Activated gamma-delta T cell treated with Interleukin-2 at 50 U/mL for 16 hours (primary cell): Measurements from ENCODE around the gene TAS2R41.
"Not testable (repeated sequence)": the region's sequence is repeated elsewhere in the genome, so short reads cannot be mapped to it uniquely, and the experiment has no call there.

ENCODE experiments used
- DNase-seq: peaks from one replicate; pipeline ENCODE4 v3.0.0-alpha.2; 2020

Gene TAS2R41

GRCh38 chr7:143456992-143457793 is 20.5 kb upstream of the TAS2R41 start:
- DNase-seq, result no peak

DNA sequence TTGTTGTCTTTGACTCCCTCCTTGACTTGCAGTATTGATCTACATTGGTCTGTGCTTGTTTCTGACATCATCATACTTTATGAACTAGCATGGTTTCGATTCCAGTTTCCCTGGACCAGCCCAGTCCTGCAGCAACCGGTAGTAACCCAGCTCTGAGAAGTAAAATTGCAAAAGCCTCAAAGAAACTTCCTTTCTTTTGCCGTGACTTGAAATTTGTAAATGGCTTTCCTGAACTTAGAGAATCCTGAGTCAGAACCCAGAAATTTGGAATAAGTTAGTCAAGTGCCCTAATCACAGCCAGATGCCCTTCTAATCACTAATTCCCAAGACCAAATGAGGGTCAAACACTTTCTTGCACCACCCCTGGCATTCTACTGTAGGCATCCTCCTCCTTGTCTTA is 19.4 kb upstream of the TAS2R41 start:
- DNase-seq, result no peak

GRCh38 chr7:143458681-143459080 is 19.0 kb upstream of the TAS2R41 start:
- DNase-seq, result no peak

GRCh38 chr7:143459359-143459758 is 18.3 kb upstream of the TAS2R41 start:
- DNase-seq, result no peak

DNA sequence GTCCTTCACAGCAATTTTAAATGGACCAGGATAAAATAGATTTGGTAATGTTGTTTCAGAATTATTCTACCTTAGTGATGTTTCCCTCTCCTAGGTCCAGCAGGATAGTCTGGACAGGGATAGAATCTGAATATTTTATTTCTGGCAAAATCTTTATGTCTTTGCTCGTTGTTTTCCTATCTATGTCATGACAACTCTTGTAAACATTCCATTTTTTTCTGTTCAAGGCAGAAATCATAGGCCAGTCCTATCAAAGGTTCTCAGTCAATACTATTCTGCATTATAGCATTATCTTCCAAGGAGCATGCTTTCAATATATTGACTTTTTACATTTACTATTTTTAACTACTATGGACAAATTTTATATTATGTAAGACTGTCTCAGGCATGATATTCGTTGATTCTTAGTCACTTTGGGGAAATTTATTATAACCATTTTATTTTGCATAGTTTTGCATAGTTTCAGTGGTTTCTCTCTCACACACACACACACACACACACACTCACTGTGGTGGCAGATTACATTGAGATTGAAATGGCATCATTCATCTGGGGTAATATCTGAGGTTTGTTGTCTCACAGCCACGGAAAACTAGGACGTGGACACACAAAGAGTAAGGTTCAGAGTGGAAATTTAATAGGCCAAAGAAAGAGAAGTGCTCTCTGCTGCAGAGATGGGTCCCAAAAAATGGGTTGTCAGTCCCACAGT is 17.2 kb upstream of the TAS2R41 start:
- DNase-seq, result no peak

DNA sequence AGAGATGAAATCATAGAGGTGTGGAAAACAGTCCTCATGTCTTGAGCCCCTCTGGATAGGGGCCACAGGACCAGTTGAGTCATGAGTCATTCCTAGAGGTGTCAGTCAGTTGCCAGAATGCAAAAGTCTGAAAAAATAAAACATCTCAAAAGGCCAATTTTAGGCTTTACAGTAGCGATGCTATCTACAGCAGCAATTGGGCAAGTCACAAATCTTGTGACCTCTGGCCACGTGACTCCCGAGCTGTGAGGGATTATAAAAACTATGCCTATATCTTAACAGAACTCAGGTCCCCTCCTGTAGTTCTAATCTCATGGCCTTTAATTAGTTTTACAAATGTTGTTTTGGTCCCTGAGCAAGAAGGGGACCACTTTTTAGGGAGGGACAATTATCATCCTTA is 15.6 kb upstream of the TAS2R41 start:
- DNase-seq, result no peak

- no peak for DNase-seq
These were observed 14.1 kb upstream of the TAS2R41 start for GRCh38 chr7:143463556-143463955.

DNA sequence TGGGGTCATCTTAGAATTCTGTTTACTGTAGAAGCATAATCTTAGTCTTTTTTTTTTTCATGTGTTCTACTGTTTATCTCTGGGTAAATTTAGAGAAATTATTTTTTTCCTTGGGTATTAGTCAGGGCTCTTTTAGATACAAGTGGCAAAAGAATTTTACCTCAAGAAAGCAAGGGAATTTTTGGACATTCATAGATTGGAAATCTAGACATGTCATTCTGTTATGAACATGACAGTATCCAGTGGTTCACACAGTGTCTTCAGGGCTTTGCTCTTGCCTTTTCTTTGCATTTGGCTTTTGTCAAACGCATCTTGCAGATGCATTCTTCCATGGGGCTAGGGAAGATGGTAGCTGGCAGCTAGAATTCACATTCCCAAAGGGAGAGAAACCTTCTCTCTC is 13.7 kb upstream of the TAS2R41 start:
- no peak for DNase-seq

GRCh38 chr7:143467724-143468123 is 9.9 kb upstream of the TAS2R41 start:
- DNase-seq, result no peak

- not testable (repeated sequence) for DNase-seq
These were observed 5.5 kb upstream of the TAS2R41 start for GRCh38 chr7:143472071-143472689.

- no peak for DNase-seq
These were observed 1.5 kb downstream of the TAS2R41 start for GRCh38 chr7:143479055-143479766.

GRCh38 chr7:143480501-143480900 is 2.8 kb downstream of the TAS2R41 start:
- no peak for DNase-seq

DNA sequence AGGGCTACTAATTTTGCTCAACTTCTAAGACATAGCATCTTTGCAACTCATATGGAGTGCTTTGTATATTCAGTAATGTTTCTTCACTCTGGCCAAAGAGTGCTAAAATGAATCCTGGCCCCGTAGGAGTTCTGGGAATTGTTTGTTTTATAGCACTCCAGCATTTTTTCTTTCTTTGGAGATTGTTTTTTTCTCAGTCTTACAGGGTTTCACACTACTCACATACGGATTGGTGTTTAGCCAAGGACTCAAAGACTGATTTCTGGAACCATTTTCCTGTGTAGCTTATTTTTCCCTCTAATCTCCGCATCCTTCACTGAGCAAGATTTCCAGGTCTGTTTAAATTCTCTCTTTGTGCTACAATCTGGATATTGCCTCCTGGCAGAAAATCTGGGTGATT is 6.4 kb downstream of the TAS2R41 start:
- DNase-seq, result no peak

- DNase-seq, result no peak
These were observed 7.4 kb downstream of the TAS2R41 start for GRCh38 chr7:143485094-143485493.

- no peak for DNase-seq
These were observed 7.8 kb downstream of the TAS2R41 start for GRCh38 chr7:143485500-143485899.

GRCh38 chr7:143486266-143486665 is 8.6 kb downstream of the TAS2R41 start:
- DNase-seq, result not testable (repeated sequence)

GRCh38 chr7:143487061-143487460 is 9.4 kb downstream of the TAS2R41 start:
- no peak for DNase-seq

DNA sequence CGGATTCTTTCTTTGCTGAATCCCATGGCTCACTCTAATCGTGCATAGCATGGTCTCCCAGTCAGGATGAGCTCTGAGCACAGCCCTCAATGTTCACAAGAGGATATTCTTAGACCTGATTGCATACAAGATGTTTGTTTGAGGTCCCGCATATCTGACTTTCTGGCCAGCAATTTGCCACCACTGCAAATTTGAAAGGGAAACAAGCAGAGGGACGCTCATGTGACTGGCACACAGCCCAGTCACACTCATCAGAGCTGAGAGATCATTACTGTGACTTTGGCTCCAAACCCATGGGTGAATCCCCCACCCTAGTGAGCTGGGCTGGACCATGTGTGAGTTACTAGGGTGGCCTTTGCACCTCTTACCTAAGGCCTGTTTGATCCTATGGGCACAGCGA is 9.9 kb downstream of the TAS2R41 start:
- no peak for DNase-seq

DNA sequence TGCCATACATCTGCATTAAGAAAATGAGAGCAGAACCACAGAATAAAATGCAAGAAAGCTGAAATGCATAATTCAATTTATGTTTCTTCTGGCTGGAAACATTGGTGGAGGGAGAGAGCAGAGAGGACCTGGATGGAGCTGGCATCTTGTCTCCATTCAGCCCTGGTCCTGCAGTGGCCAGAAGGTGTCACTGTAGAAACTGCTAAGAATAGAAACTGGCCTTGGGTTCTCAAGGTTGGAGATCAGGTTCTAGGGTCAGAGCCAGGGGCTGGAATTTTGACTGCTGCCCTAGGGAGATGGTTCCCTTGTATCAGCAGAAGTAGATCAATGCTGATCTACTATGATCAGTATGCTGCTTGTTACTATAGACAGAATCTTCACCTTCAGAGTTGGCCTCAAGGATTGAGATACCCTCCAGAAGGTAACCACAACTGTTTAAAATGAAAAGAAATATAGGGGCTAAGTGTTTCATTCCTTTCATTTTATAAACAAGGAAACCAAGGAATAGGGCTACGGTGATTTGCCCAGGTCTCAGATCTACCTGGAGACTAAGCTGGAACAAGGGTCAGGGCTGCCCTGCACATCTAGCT is 13.1 kb downstream of the TAS2R41 start:
- no peak for DNase-seq

GRCh38 chr7:143492043-143492471 is 14.4 kb downstream of the TAS2R41 start:
- no peak for DNase-seq

GRCh38 chr7:143492799-143493739 is 15.4 kb downstream of the TAS2R41 start:
- no peak for DNase-seq

GRCh38 chr7:143493751-143494150 is 16.1 kb downstream of the TAS2R41 start:
- DNase-seq, result no peak
